ENCODE data around the gene FKBP3. TPM values are rescaled to one million over a fixed set of nuclear protein-coding genes. Genes with fewer than 3 reads are reported as not detected.

The FKBP3 gene
- total RNA-seq, result 88.2 and 92.9 TPM in 2 replicates
- polyA plus RNA-seq, result 14.0 and 23.2 TPM in 2 replicates
- 42.3 and 46.9 TPM in 2 replicates for polyA plus RNA-seq (2011; cell fraction: cytosol; rRNA removed)
- polyA plus RNA-seq (2011; cell fraction: nucleus; rRNA removed), result 42.6 and 68.3 TPM in 2 replicates
- polyA plus RNA-seq (2012), result 110 and 119 TPM in 2 replicates
- polyA minus RNA-seq, result 6.5 and 13.0 TPM in 2 replicates
- 13.8 TPM for polyA minus RNA-seq (2011; cell fraction: cytosol; rRNA and poly(A)+ RNA removed)
- polyA minus RNA-seq (2011; cell fraction: nucleus; rRNA and poly(A)+ RNA removed), result 7.4 and 14.5 TPM in 2 replicates
- percentile 82 among the genes with signal in this experiment for Bru-seq, nascent RNA
- percentile 91 among the genes with signal in this experiment for BruChase-seq, experiment 1, labeled RNA remaining after a 6-hour chase
- BruChase-seq, experiment 2, labeled RNA remaining after a 2-hour chase, result percentile 88 among the genes with signal in this experiment
- long read RNA-seq, transcript FKBP3-202 (7 exons, 1,346 nt), result major isoform, 471 of 494 reads
- long read RNA-seq, partial matches to known transcripts, result 7 of 494 reads
- long read RNA-seq, other reads (novel, unspliced or antisense), result 16 of 494 reads

GRCh38 chr14:45134051-45134958, at the start of gene FKBP3:
FKBP3 (minus strand) TSS chr14:45134481; CDS start chr14:45134456, 25 bp downstream.
- CTCF ChIA-PET, result interaction anchor here (0.8 to 5.6 kb wide), 8 partner anchors 21 to 220 kb away, joined by 3 to 34 read pairs (median 4); partner anchors contain the start of genes KLHL28 and MIS18BP1
- peak within 1 kb of the TSS; percentile 78 to 90 (median 84) for H3K4me3 ChIP-seq (replicated peaks in 1 of 3; ENCODE audit: insufficient read depth in 1 of 3, low read depth in 1 of 3, low read length in 3 of 3)
- DNase-seq (ENCODE audit: low read depth, low spot score), result peak; percentile 97
- H3K4me2 ChIP-seq (ENCODE audit: insufficient read depth, low read length), result peak within 1 kb of the TSS; percentile 99
- no peaks in the 10 kb centered on the region for H3K9me1 ChIP-seq (replicated peaks; ENCODE audit: control insufficient read depth, extremely low read depth, insufficient read depth, low read length)
- no peaks in the 10 kb centered on the region for H3K9me3 ChIP-seq (replicated peaks; ENCODE audit: control insufficient read depth, insufficient read depth, low read length)
- POLR2A ChIA-PET, result interaction anchor here (1.1 kb wide), 1 partner anchor 21 kb away, joined by 4 read pairs; no protein-coding TSS in a partner anchor
- peak; percentile 90 for FAIRE-seq
- peaks cover 5% of the 10 kb centered on the region for H4K20me1 ChIP-seq (replicated peaks; ENCODE audit: control insufficient read depth, extremely low read depth, insufficient read depth, low read length)
- peaks cover 64% of the 10 kb centered on the region for H3K79me2 ChIP-seq (ENCODE audit: control insufficient read depth, insufficient read depth, low read length)
- intact Hi-C loops (cut with micrococcal nuclease) (loop anchor here (1.0 to 2.0 kb wide), 7 partner anchors 22 to 237 kb away; partner anchors contain the start of genes MIS18BP1, PRPF39 and TOGARAM1), dilution Hi-C loops (cut with MboI; ENCODE audit: extremely low pct_ligation_motif_present, low sequenced_read_pairs) (no loop called here)
- TSS peak; percentile 29 for BruUV-seq (replicated peaks)
- peak within 1 kb of the TSS; percentile 61 for H3K27ac ChIP-seq (ENCODE audit: insufficient read depth, low read depth, low read length)
- H3K27me3 ChIP-seq (ENCODE audit: control insufficient read depth in 2 of 2, insufficient read depth in 2 of 2, low read length in 2 of 2), result no peaks in the 10 kb centered on the region
- H3K9ac ChIP-seq (replicated peaks; ENCODE audit: extremely low read depth, insufficient read depth, low read length), result peak within 1 kb of the TSS; percentile 94
- H3K36me3 ChIP-seq (ENCODE audit: control insufficient read depth in 2 of 2, extremely low read depth in 1 of 2, insufficient read depth in 2 of 2, low read length in 2 of 2), result peaks cover 0 to 1% of the 10 kb centered on the region in 2 experiments
- peaks cover 20% of the 10 kb centered on the region for H3K4me1 ChIP-seq (ENCODE audit: control insufficient read depth, extremely low read depth, insufficient read depth, low read length)
- peak within 1 kb of the TSS; percentile 69 for H2AFZ ChIP-seq (ENCODE audit: low read depth, low read length)
- TF ChIP-seq MYC (IDR thresholded peaks at IDR 0.05; ENCODE audit: low read depth, low read length) (no peak), GATA2 (IDR thresholded peaks at IDR 0.05; ENCODE audit: insufficient read depth, insufficient read length, low read depth, low read length) (no peak), POLR2AphosphoS5 (IDR thresholded peaks at IDR 0.05; ENCODE audit: insufficient read depth, low read depth, low read length) (peak; percentile 92), POLR2A (IDR thresholded peaks at IDR 0.05; ENCODE audit: low read depth, low read length) (peak; percentile 88), JUN (IDR thresholded peaks at IDR 0.05; ENCODE audit: borderline replicate concordance, insufficient read depth, insufficient read length, low read depth) (no peak), EZH2 (IDR thresholded peaks at IDR 0.05; ENCODE audit: borderline replicate concordance, low read depth, low read length, severe bottlenecking) (no peak), FOS (IDR thresholded peaks at IDR 0.05; ENCODE audit: borderline replicate concordance, insufficient read depth, low read length) (no peak)
- TF ChIP-seq, protein P1, sequence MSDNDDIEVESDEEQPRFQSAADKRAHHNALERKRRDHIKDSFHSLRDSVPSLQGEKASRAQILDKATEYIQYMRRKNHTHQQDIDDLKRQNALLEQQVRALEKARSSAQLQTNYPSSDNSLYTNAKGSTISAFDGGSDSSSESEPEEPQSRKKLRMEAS (IDR thresholded peaks at IDR 0.05; ENCODE audit: insufficient read depth, insufficient read length), result no peak
- TF ChIP-seq, protein P2, sequence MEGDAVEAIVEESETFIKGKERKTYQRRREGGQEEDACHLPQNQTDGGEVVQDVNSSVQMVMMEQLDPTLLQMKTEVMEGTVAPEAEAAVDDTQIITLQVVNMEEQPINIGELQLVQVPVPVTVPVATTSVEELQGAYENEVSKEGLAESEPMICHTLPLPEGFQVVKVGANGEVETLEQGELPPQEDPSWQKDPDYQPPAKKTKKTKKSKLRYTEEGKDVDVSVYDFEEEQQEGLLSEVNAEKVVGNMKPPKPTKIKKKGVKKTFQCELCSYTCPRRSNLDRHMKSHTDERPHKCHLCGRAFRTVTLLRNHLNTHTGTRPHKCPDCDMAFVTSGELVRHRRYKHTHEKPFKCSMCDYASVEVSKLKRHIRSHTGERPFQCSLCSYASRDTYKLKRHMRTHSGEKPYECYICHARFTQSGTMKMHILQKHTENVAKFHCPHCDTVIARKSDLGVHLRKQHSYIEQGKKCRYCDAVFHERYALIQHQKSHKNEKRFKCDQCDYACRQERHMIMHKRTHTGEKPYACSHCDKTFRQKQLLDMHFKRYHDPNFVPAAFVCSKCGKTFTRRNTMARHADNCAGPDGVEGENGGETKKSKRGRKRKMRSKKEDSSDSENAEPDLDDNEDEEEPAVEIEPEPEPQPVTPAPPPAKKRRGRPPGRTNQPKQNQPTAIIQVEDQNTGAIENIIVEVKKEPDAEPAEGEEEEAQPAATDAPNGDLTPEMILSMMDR (IDR thresholded peaks at IDR 0.05; ENCODE audit: extremely low read depth in 1 of 2, insufficient read depth in 1 of 2, low read depth in 1 of 2, low read length in 2 of 2), result peak in 1 of 2 donors; percentile 10

Data from endothelial cell of umbilical vein (primary cell).